ENCODE data around the gene MICAL3.

DNA sequence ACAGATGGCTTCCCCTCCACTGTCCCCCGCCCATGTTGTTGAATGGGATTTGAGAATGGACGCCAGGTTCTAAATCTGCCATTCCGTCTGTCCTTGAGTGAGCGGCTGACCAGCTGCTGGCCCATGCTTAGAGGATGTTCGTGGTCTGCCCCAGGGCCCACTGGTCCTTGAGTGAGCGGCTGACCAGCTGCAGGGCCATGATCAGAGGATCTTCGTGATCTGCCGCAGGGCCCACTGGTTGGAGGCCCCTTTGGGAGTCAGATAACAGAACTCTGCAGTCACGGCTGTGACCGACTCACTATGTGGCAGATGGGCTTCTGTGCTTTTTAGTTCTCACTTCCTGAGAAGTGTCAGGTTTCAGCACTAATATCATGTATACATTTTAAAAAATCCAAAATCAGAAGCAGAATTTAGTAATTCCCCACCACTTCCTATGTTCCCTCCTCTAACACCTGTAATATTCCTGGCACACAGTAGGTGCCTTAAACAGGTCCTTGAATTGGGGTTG is 54.1 kb downstream of the MICAL3 start:
- TF ChIP-seq, protein P1, sequence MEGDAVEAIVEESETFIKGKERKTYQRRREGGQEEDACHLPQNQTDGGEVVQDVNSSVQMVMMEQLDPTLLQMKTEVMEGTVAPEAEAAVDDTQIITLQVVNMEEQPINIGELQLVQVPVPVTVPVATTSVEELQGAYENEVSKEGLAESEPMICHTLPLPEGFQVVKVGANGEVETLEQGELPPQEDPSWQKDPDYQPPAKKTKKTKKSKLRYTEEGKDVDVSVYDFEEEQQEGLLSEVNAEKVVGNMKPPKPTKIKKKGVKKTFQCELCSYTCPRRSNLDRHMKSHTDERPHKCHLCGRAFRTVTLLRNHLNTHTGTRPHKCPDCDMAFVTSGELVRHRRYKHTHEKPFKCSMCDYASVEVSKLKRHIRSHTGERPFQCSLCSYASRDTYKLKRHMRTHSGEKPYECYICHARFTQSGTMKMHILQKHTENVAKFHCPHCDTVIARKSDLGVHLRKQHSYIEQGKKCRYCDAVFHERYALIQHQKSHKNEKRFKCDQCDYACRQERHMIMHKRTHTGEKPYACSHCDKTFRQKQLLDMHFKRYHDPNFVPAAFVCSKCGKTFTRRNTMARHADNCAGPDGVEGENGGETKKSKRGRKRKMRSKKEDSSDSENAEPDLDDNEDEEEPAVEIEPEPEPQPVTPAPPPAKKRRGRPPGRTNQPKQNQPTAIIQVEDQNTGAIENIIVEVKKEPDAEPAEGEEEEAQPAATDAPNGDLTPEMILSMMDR (IDR thresholded peaks at IDR 0.05; ENCODE audit: low read depth, low read length): no peak
- TF ChIP-seq EZH2phosphoT487 (IDR thresholded peaks at IDR 0.05; ENCODE audit: low read depth): no peak

Data from OCI-LY3 (cell line).